Stomach (tissue), 9 donors: ENCODE results near the gene LRMDA. TPM values are rescaled to one million over a fixed set of nuclear protein-coding genes. Genes with fewer than 3 reads are reported as not detected.

ENCODE experiments used
- DNase-seq, 2 donors: peaks; one replicate each; pipeline versions ENCODE4 v3.0.0 to v3.0.0-alpha.2; 2013 to 2019
- H3K27ac ChIP-seq, 5 donors: fragments of 200-600 bp in 4 of 5; sonication (generic) in 4 of 5; one replicate each; pipeline ENCODE4 v1.5.1; 2013 to 2019; ENCODE audit warnings: mild to moderate bottlenecking in 1 of 5, moderate library complexity in 1 of 5
- H3K27me3 ChIP-seq, 3 donors: fragments of 200-600 bp; sonication (generic); one replicate each; pipeline ENCODE4 v1.5.1; 2017 to 2019; ENCODE audit warnings: mixed run types in 1 of 3
- H3K36me3 ChIP-seq, 4 donors: fragments of 200-600 bp; sonication (generic); 1 replicate in 3 of 4; 2 replicates in 1 of 4; pipeline ENCODE4 v1.5.1; 2016 to 2019
- H3K4me1 ChIP-seq, 4 donors: fragments of 200-600 bp; sonication (generic); one replicate each; pipeline ENCODE4 v1.5.1; 2016 to 2019
- H3K4me3 ChIP-seq, 4 donors: fragments of 200-600 bp; sonication (generic) in 3 of 4; one replicate each; pipeline ENCODE4 v1.5.1; 2016 to 2019; ENCODE audit warnings: mild to moderate bottlenecking in 1 of 4
- H3K9me3 ChIP-seq, 4 donors: fragments of 200-600 bp; sonication (generic); one replicate each; pipeline ENCODE4 v1.5.1; 2016 to 2019
- CTCF ChIP-seq, 7 experiments: fragments of 450-650 bp in 4 of 7; fragments of 200-600 bp in 3 of 7; sonication (generic) in 3 of 7; IDR thresholded peaks; one replicate each; pipeline ENCODE4 v1.5.1; 2016 to 2019; ENCODE audit warnings: antibody characterized with exemption in 7 of 7, control low read depth in 2 of 7, mild to moderate bottlenecking in 1 of 7
- EP300 ChIP-seq: sonication (generic); formaldehyde crosslinking; IDR thresholded peaks from one replicate; pipeline ENCODE4 v1.6.1; 2017; ENCODE audit warnings: antibody characterized with exemption
- POLR2A ChIP-seq, 4 donors: fragments of 450-650 bp; IDR thresholded peaks; one replicate each; pipeline ENCODE4 v1.6.1; 2016; ENCODE audit warnings: antibody characterized with exemption in 4 of 4, control low read depth in 2 of 4, mild to moderate bottlenecking in 1 of 4, moderate library complexity in 1 of 4
- POLR2AphosphoS5 ChIP-seq, 3 donors: sonication (generic); formaldehyde crosslinking; IDR thresholded peaks; one replicate each; pipeline ENCODE4 v1.6.1; 2016; ENCODE audit warnings: antibody characterized with exemption in 3 of 3
- WGBS, 5 donors: extraction: QIAGEN DNeasy Blood & Tissue Kit in 3 of 5; methylation state at CpG; one replicate each; pipeline versions ENCODE4 v1.1.5 to v1.1.7; 2013 to 2018; 5-methylcytosine and 5-hydroxymethylcytosine counted together
- intact Hi-C: fragments of 100-400 bp; cut with DNase I; formaldehyde crosslinking; loops from one replicate; pipeline ENCODE4 v1.15.1; 2023; ENCODE audit warnings: low total_unique reads
- polyA plus RNA-seq, 3 donors: library from polyadenylated mRNA; stranded (reverse); fragments of 200-250 nt; gene quantifications; one replicate each; pipeline ENCODE4 v1.2.3, GENCODE V29; 2013
- total RNA-seq, 5 donors: library from RNA; depleted of rRNA; stranded (reverse); fragments of >200 nt; gene quantifications; one replicate each; pipeline versions ENCODE4 v1.1.0 to v1.2.3, GENCODE V29; 2014 to 2016
- donor health status: healthy with polysubstance abuse.
- donor health status: Bipolar disorder and iron deficiency.
- donor health status: healthy.

LRMDA gene
- total and polyA plus RNA-seq, 8 donors = 1.3 to 30.2 (median 13.6) TPM; not detected in 1

- H3K27ac ChIP-seq = no peak overlapping the region
- H3K27me3 ChIP-seq = no peaks in the 10 kb centered on the region
- intact Hi-C loops = no loop called here
- DNase-seq = no peak
- 82 to 90% (median 88%) methylated on average over 3 of the region's 3 CpGs for WGBS, 5 donors
- no peaks in the 10 kb centered on the region for H3K36me3 ChIP-seq
- no peak overlapping the region for H3K4me3 ChIP-seq
- H3K9me3 ChIP-seq = no peaks in the 10 kb centered on the region
- no peak for TF ChIP-seq POLR2A (IDR thresholded peaks at IDR 0.05)
- TF ChIP-seq CTCF (IDR thresholded peaks at IDR 0.05) = no peak
- no peak for TF ChIP-seq POLR2AphosphoS5 (IDR thresholded peaks at IDR 0.05)
- no peak for TF ChIP-seq EP300
- H3K4me1 ChIP-seq = peaks cover 0 to 11% (median 3%) of the 10 kb centered on the region in 4 donors
Measured at GRCh38 chr10:76088980-76089379, 657.6 kb downstream of the LRMDA start.

DNA sequence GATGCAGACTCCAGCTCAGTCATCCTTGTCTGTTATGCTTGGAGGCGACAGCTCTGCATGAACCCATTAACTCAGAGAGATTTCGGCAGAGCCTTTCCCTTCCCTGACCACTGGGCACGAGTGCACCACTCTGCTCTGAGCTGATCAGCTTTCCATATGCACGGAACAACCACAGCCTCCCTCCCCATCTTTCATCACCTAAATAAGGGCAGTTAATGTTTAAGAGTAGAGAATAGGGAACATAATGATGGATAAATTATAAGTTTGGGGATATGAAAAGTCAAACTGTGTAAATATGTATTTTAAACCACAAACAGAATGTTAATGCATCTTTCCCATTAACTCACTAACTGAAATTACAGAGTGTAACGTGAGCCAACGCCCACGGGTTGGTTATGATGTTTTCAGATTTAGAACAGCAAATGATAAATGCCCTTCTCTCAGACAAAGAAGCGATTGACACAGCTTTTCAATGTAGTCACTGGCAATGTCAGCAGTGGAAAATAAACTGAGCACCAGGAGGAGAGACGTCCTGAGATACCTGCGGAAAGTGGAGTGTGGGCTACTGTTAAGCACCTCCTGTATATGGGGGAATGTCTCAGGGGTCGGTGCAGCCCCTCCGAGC is 658.2 kb downstream of the LRMDA start:
- intact Hi-C loops = no loop called here
- H3K27me3 ChIP-seq = no peaks in the 10 kb centered on the region
- H3K9me3 ChIP-seq = no peaks in the 10 kb centered on the region
- no peak overlapping the region for H3K27ac ChIP-seq
- 77 to 86% (median 82%) methylated on average over 12 of the region's 12 CpGs for WGBS, 5 donors
- H3K36me3 ChIP-seq = no peaks in the 10 kb centered on the region
- H3K4me1 ChIP-seq = peaks cover 0 to 11% (median 3%) of the 10 kb centered on the region in 4 donors
- no peak overlapping the region for H3K4me3 ChIP-seq
- DNase-seq = no peak
- TF ChIP-seq POLR2AphosphoS5 (IDR thresholded peaks at IDR 0.05) (no peak), POLR2A (IDR thresholded peaks at IDR 0.05) (no peak), CTCF (IDR thresholded peaks at IDR 0.05) (no peak), EP300 (no peak)

- H3K4me1 ChIP-seq = peaks cover 0 to 5% (median under 1%) of the 10 kb centered on the region in 4 donors
- no peaks in the 10 kb centered on the region for H3K27me3 ChIP-seq
- H3K4me3 ChIP-seq = no peak overlapping the region
- no peaks in the 10 kb centered on the region for H3K36me3 ChIP-seq
- H3K27ac ChIP-seq = no peak overlapping the region
- DNase-seq = peak in 1 of 2 donors; percentile 44
- TF ChIP-seq CTCF (IDR thresholded peaks at IDR 0.05) = no peak
- TF ChIP-seq EP300 = no peak
- no peak for TF ChIP-seq POLR2A (IDR thresholded peaks at IDR 0.05)
- TF ChIP-seq POLR2AphosphoS5 (IDR thresholded peaks at IDR 0.05) = no peak
- intact Hi-C loops = no loop called here
- peaks cover 0 to 2% (median under 1%) of the 10 kb centered on the region in 4 donors for H3K9me3 ChIP-seq
- WGBS, 5 donors = 78 to 89% (median 86%) methylated on average over 1 of the region's 1 CpG
Measured at GRCh38 chr10:76091926-76092325, 660.5 kb downstream of the LRMDA start.

DNA sequence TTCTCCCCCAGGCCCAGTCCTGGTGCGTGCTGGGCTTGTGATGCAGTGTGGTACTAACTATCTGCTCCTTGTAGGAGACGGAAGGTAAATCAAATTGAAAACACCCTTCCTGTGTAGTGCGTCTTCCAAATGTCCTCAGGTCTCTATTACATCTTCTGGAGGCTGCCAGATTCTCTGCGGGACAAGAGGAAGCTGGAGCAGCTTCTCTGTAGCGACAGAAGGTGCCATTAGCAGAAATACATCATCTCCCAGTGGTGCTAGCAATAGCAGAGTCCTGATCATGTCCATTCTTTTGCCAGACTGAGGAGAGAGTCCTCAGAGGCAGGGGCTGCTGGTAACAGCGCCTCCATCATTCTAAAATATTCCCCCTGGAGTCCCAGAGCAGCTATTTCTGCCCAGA is 675.2 kb downstream of the LRMDA start:
- intact Hi-C loops = no loop called here
- H3K27ac ChIP-seq = no peak overlapping the region
- TF ChIP-seq CTCF (IDR thresholded peaks at IDR 0.05) = no peak
- no peak for TF ChIP-seq POLR2AphosphoS5 (IDR thresholded peaks at IDR 0.05)
- no peak for TF ChIP-seq POLR2A (IDR thresholded peaks at IDR 0.05)
- no peak for TF ChIP-seq EP300
- H3K4me1 ChIP-seq = peaks cover 0 to 4% (median 0%) of the 10 kb centered on the region in 4 donors
- H3K4me3 ChIP-seq = no peak overlapping the region
- DNase-seq = no peak
- no peaks in the 10 kb centered on the region for H3K27me3 ChIP-seq
- H3K36me3 ChIP-seq = no peaks in the 10 kb centered on the region
- no peaks in the 10 kb centered on the region for H3K9me3 ChIP-seq
- WGBS, 5 donors = 90 to 98% (median 94%) methylated on average over 6 of the region's 6 CpGs
